Neuronal stem cell (in vitro differentiated cells): Measurements from ENCODE around the gene KRT6A.

ENCODE experiments used
- DNase-seq: peaks from one replicate; pipeline ENCODE4 v3.0.0-alpha.2; 2013; ENCODE audit warnings: low spot score
- H2AFZ ChIP-seq: one replicate; pipeline ENCODE4 v1.6.1; 2013; ENCODE audit warnings: mild to moderate bottlenecking, low read length, inconsistent platforms
- H2AK5ac ChIP-seq: 2 replicates; pipeline ENCODE4 v1.6.1; 2013; ENCODE audit warnings: low read depth, mild to moderate bottlenecking, inconsistent platforms, low read length, moderate library complexity, mixed read lengths
- H2BK120ac ChIP-seq: 2 replicates; pipeline ENCODE4 v1.6.1; 2013; ENCODE audit warnings: low read depth, mild to moderate bottlenecking, inconsistent platforms, low read length, moderate library complexity, mixed read lengths
- H2BK12ac ChIP-seq: one replicate; pipeline ENCODE4 v1.6.1; 2013; ENCODE audit warnings: low read length, inconsistent platforms
- H2BK15ac ChIP-seq: 2 replicates; pipeline ENCODE4 v1.6.1; 2013; ENCODE audit warnings: mild to moderate bottlenecking, low read length, inconsistent platforms, mixed read lengths
- H2BK5ac ChIP-seq: one replicate; pipeline ENCODE4 v1.6.1; 2013; ENCODE audit warnings: inconsistent platforms, mild to moderate bottlenecking, low read length, moderate library complexity
- H3K14ac ChIP-seq: one replicate; pipeline ENCODE4 v1.6.1; 2013; ENCODE audit warnings: low read length, inconsistent platforms
- H3K18ac ChIP-seq: 2 replicates; pipeline ENCODE4 v1.6.1; 2013; ENCODE audit warnings: low read length, inconsistent platforms
- H3K23ac ChIP-seq: 2 replicates; pipeline ENCODE4 v1.6.1; 2013; ENCODE audit warnings: low read depth, mild to moderate bottlenecking, mixed read lengths, low read length, inconsistent platforms; ENCODE audit not compliant: poor library complexity
- H3K27ac ChIP-seq: replicated peaks from 3 replicates; pipeline ENCODE4 v1.5.1; 2013; ENCODE audit warnings: low read length, inconsistent platforms
- H3K27me3 ChIP-seq, 3 experiments: 2 replicates each; pipeline ENCODE4 v1.6.1; 2013; ENCODE audit warnings: low read length in 3 of 3, mild to moderate bottlenecking in 2 of 3, inconsistent platforms in 1 of 3, low read depth in 1 of 3, mixed read lengths in 1 of 3, moderate library complexity in 1 of 3; ENCODE audit not compliant: control insufficient read depth in 3 of 3, insufficient read depth in 3 of 3
- H3K36me3 ChIP-seq, 2 donors: replicated peaks in 1 of 2; 2 replicates each; pipeline ENCODE4 v1.6.1; 2013; ENCODE audit warnings: low read length in 2 of 2; ENCODE audit not compliant: control insufficient read depth in 2 of 2, insufficient read depth in 2 of 2
- H3K4ac ChIP-seq: 2 replicates; pipeline ENCODE4 v1.6.1; 2013; ENCODE audit warnings: inconsistent platforms, mild to moderate bottlenecking, low read length, moderate library complexity
- H3K4me1 ChIP-seq, 2 donors: 1 replicate in 1 of 2; 2 replicates in 1 of 2; pipeline ENCODE4 v1.6.1; 2013; ENCODE audit warnings: low read length in 2 of 2, low read depth in 1 of 2; ENCODE audit not compliant: control insufficient read depth in 2 of 2, insufficient read depth in 1 of 2
- H3K4me2 ChIP-seq: one replicate; pipeline ENCODE4 v1.6.1; 2013; ENCODE audit warnings: mild to moderate bottlenecking, low read length, inconsistent platforms; ENCODE audit not compliant: insufficient read depth, poor library complexity, severe bottlenecking
- H3K4me3 ChIP-seq, 2 donors: 2 replicates each; pipeline ENCODE4 v1.5.1; 2013; ENCODE audit warnings: low read length in 2 of 2, mild to moderate bottlenecking in 2 of 2, inconsistent platforms in 1 of 2, moderate library complexity in 1 of 2
- H3K79me1 ChIP-seq: one replicate; pipeline ENCODE4 v1.6.1; 2013; ENCODE audit warnings: low read depth, mild to moderate bottlenecking, inconsistent platforms, low read length, moderate library complexity
- H3K9ac ChIP-seq: one replicate; pipeline ENCODE4 v1.6.1; 2013; ENCODE audit warnings: mild to moderate bottlenecking, low read depth, low read length, inconsistent platforms; ENCODE audit not compliant: poor library complexity
- H3K9me3 ChIP-seq, 2 donors: replicated peaks in 1 of 2; 2 replicates each; pipeline versions ENCODE3 to v1.6.1; 2013; ENCODE audit warnings: low read length in 2 of 2, mild to moderate bottlenecking in 2 of 2, inconsistent platforms in 1 of 2, low read depth in 1 of 2, mixed read lengths in 1 of 2, moderate library complexity in 1 of 2; ENCODE audit not compliant: control insufficient read depth in 2 of 2, insufficient read depth in 1 of 2
- H4K8ac ChIP-seq: one replicate; pipeline ENCODE4 v1.6.1; 2013; ENCODE audit warnings: low read depth, mild to moderate bottlenecking, inconsistent platforms, low read length, moderate library complexity
- H4K91ac ChIP-seq: one replicate; pipeline ENCODE4 v1.6.1; 2013; ENCODE audit warnings: low read length, low read depth, mild to moderate bottlenecking, inconsistent platforms; ENCODE audit not compliant: poor library complexity
- WGBS, 2 donors: extraction: QIAGEN DNeasy Blood & Tissue Kit; methylation state at CpG; one replicate each; pipeline ENCODE4 v1.1.7; 2013; ENCODE audit warnings: missing lambda C conversion rate in 2 of 2, mixed read lengths in 1 of 2; ENCODE audit not compliant: insufficient read length in 2 of 2, insufficient replicate concordance in 1 of 2; ENCODE audit errors: extremely low coverage in 2 of 2; 5-methylcytosine and 5-hydroxymethylcytosine counted together

KRT6A gene

DNA sequence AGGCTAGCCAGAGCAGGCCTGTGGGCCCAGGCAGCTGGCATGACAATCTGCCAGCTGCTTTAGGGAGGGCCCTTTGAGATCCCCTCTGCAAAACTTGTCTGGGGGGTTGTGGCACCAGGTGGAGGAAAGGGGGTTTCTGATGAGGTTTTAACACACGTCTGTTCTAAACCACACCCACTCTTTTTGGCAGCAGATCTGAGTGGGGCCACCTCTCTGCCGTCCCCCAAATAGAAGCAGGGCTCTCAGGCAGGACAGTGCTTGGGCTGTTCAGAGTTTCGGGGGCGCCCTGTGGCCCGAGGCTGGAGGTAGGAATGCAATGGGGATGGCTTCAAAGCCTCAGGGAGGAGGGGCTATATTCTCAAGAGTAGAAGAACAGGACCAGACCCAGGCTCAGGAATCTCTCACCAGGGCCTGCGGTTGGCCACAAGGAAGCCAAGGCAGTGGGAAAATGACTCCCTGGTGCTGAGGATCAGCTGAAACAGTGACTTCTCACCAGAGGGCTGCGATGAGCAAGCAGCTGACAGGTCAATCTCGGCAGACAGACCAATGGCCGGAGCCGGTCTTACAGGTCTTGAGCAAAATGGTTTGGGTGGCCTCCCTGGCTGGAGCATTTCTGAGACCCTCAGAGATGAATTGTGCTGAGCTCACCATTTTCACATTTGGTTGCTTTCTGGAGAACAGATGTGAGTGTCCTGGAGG is 28.7 kb upstream of the KRT6A start:
- no CpG with 5 or more reads among the region's 10 CpGs for WGBS, 2 donors

DNA sequence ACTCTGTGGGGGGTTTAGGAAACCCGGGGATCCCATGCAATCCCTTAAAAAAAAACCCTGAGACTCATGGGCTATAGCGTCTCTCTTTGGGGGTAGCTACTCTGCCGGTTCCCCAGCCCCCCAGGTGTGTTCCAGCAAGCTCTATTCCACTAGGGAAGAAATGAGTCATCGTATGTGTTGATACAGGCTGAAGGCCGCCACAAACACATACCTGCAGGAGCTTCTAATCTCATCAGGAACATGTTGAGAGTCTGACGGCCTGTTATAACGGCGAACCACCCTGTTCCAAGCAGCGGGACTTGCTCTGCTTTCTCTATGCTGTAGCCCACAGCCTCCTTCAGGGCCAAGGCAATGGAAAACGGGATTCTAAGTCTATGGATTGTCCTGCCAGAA is 28.1 kb upstream of the KRT6A start:
- no peak overlapping the region for H2AK5ac ChIP-seq
- H4K8ac ChIP-seq = no peak overlapping the region
- H3K4me1 ChIP-seq = peaks cover 0 to 8% of the 10 kb centered on the region in 2 donors
- no peak overlapping the region for H2BK120ac ChIP-seq
- H3K18ac ChIP-seq = no peak overlapping the region
- H2BK15ac ChIP-seq = no peak overlapping the region
- H3K27me3 ChIP-seq = peaks cover 0 to 8% (median 0%) of the 10 kb centered on the region in 3 experiments
- no peak overlapping the region for H3K4me2 ChIP-seq
- no peak overlapping the region for H3K4ac ChIP-seq
- no peak overlapping the region for H3K23ac ChIP-seq
- WGBS, 2 donors = no CpG with 5 or more reads among the region's 10 CpGs
- no peak overlapping the region for H2AFZ ChIP-seq
- no peak overlapping the region for H3K4me3 ChIP-seq
- no peaks in the 10 kb centered on the region for H3K79me1 ChIP-seq
- no peaks in the 10 kb centered on the region for H3K9me3 ChIP-seq
- H3K27ac ChIP-seq = no peak overlapping the region
- no peaks in the 10 kb centered on the region for H3K36me3 ChIP-seq
- no peak for DNase-seq
- H4K91ac ChIP-seq = no peak overlapping the region
- no peak overlapping the region for H3K9ac ChIP-seq
- H3K14ac ChIP-seq = no peak overlapping the region
- H2BK5ac ChIP-seq = no peak overlapping the region
- H2BK12ac ChIP-seq = no peak overlapping the region

More for the DNA sequence above, 28.7 kb upstream of the KRT6A start:
- H3K4me3 ChIP-seq = no peak overlapping the region
- no peak overlapping the region for H3K14ac ChIP-seq
- no peak for DNase-seq
- H3K27ac ChIP-seq = no peak overlapping the region
- H3K23ac ChIP-seq = no peak overlapping the region
- no peak overlapping the region for H2BK5ac ChIP-seq
- no peaks in the 10 kb centered on the region for H3K79me1 ChIP-seq
- no peak overlapping the region for H2BK12ac ChIP-seq
- H3K9ac ChIP-seq = no peak overlapping the region
- no peak overlapping the region for H3K18ac ChIP-seq
- no peak overlapping the region for H2AFZ ChIP-seq
- no peaks in the 10 kb centered on the region for H3K36me3 ChIP-seq
- peaks cover 0 to 8% of the 10 kb centered on the region in 2 donors for H3K4me1 ChIP-seq
- H3K4ac ChIP-seq = no peak overlapping the region
- no peaks in the 10 kb centered on the region for H3K9me3 ChIP-seq
- H4K91ac ChIP-seq = no peak overlapping the region
- no peak overlapping the region for H2AK5ac ChIP-seq
- H3K27me3 ChIP-seq = peaks cover 0 to 10% (median 0%) of the 10 kb centered on the region in 3 experiments
- no peak overlapping the region for H2BK120ac ChIP-seq
- no peak overlapping the region for H3K4me2 ChIP-seq
- no peak overlapping the region for H2BK15ac ChIP-seq
- H4K8ac ChIP-seq = no peak overlapping the region

DNA sequence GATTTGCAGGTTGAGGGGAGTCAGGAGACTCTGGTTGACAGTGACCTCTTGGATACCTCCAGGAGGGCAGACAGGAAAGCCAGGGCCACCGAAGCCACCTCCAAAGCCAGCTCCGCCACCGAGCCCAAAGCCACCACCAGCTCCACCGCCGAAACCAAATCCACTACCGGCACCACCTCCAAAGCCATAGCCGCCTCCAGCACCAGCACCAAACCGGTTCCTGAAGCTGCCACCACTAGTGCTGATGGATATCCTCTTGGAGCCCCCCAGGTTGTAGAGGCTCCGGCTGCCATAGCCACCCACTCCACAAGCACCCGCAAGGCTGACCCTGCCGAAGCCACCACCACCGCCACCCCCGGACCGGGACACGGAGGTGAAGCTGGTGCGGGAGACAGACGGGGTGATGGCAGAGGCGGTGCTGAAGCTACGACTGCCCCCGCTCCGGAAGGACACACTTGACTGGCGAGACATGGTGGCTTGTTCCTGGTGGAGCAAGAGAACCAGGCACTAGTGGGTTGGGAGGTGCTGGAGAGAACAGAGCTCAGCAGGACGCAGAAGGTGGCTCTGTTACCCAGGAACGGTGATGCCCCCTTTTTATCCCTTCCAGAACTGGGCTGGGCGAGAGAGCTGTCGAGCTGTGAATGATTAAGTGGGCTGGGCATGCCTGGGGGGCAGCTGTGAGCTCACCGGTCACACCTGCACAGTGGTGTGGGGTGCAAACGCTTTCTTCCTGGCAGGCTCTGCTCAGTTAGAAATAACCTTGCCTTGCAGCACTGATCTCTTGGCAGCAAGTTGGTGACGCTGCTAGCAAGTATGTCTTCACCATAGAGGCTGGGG is 27.0 kb upstream of the KRT6A start, which contains the start of gene KRT5:
Gene KRT5, minus strand, starts transcription at position 569 of the 837 bp plus-strand sequence. Its CDS starts 98 bp downstream, at position 471.
- Histone ChIP-seq H3K79me1 (no peaks in the 10 kb centered on the region), H3K36me3 (no peaks in the 10 kb centered on the region), H3K4me1 (peaks cover 0 to 8% of the 10 kb centered on the region in 2 donors), H2BK120ac (no peak within 1 kb of the TSS), H3K9ac (no peak within 1 kb of the TSS), H3K9me3 (no peaks in the 10 kb centered on the region), H2AFZ (no peak within 1 kb of the TSS), H3K23ac (no peak within 1 kb of the TSS), H3K18ac (no peak within 1 kb of the TSS), H3K14ac (peak within 1 kb of the TSS; percentile 23), H2AK5ac (peak within 1 kb of the TSS; percentile 56), H3K4ac (no peak within 1 kb of the TSS), H3K27me3 (peaks cover 0 to 7% (median 0%) of the 10 kb centered on the region in 3 experiments), H3K4me3 (no peak within 1 kb of the TSS), H2BK12ac (peak within 1 kb of the TSS; percentile 12), H2BK5ac (no peak within 1 kb of the TSS), H3K4me2 (no peak within 1 kb of the TSS), H3K27ac (no peak within 1 kb of the TSS), H4K91ac (no peak within 1 kb of the TSS), H4K8ac (no peak within 1 kb of the TSS), H2BK15ac (no peak within 1 kb of the TSS)
- no peak for DNase-seq
- no CpG with 5 or more reads among the region's 29 CpGs for WGBS, 2 donors

GRCh38 chr12:52519387-52519703 is 26.3 kb upstream of the KRT6A start:
- Histone ChIP-seq H3K36me3 (no peaks in the 10 kb centered on the region), H3K4ac (no peak overlapping the region), H3K4me1 (peaks cover 0 to 6% of the 10 kb centered on the region in 2 donors), H4K8ac (no peak overlapping the region), H3K27me3 (peaks cover 0 to 7% (median 0%) of the 10 kb centered on the region in 3 experiments), H3K9me3 (no peaks in the 10 kb centered on the region), H2BK5ac (no peak overlapping the region), H3K79me1 (no peaks in the 10 kb centered on the region), H3K9ac (no peak overlapping the region), H2BK12ac (no peak overlapping the region), H3K14ac (no peak overlapping the region), H3K23ac (no peak overlapping the region), H3K18ac (no peak overlapping the region), H2BK120ac (no peak overlapping the region), H3K4me2 (no peak overlapping the region), H3K27ac (no peak overlapping the region), H2BK15ac (no peak overlapping the region), H3K4me3 (no peak overlapping the region), H4K91ac (no peak overlapping the region), H2AFZ (no peak overlapping the region), H2AK5ac (no peak overlapping the region)
- no CpG with 5 or more reads among the region's 3 CpGs for WGBS, 2 donors
- no peak for DNase-seq
